Measurements from ENCODE around the gene CCDC127.

Gene CCDC127

GRCh38 chr5:196350-196749 is 21.6 kb downstream of the CCDC127 start:
- Histone ChIP-seq H3K27ac (ENCODE audit: low read depth, low read length) (no peak overlapping the region), H3K9me2 (replicated peaks; ENCODE audit: control insufficient read depth, low read length) (no peaks in the 10 kb centered on the region), H3K27me3 (ENCODE audit: control insufficient read depth, low read length) (no peaks in the 10 kb centered on the region), H3K4me3 (ENCODE audit: low read length) (no peak overlapping the region), H3K79me2 (ENCODE audit: control insufficient read depth, low read length) (peaks cover 23% of the 10 kb centered on the region), H3K4me1 (ENCODE audit: control insufficient read depth, low read length) (peaks cover 70% of the 10 kb centered on the region), H3K4me2 (ENCODE audit: low read length) (no peak overlapping the region), H3K36me3 (ENCODE audit: control insufficient read depth, low read length) (peaks cover 21% of the 10 kb centered on the region), H3F3A (ENCODE audit: control insufficient read depth, insufficient read depth) (peaks cover 5% of the 10 kb centered on the region), H4K20me1 (ENCODE audit: control insufficient read depth, insufficient read depth, low read depth, low read length) (peaks cover 6% of the 10 kb centered on the region), H3K9me3 (ENCODE audit: control insufficient read depth, insufficient read depth, low read length) (no peaks in the 10 kb centered on the region)
- TF ChIP-seq EZH2phosphoT487 (IDR thresholded peaks at IDR 0.05; ENCODE audit: borderline replicate concordance, low read length): no peak
- TF ChIP-seq CTCF (IDR thresholded peaks at IDR 0.05; ENCODE audit: low read depth, low read length, poor library complexity, severe bottlenecking): no peak

GRCh38 chr5:195401-196160 is 22.4 kb downstream of the CCDC127 start:
- peaks cover 70% of the 10 kb centered on the region for H3K4me1 ChIP-seq (ENCODE audit: control insufficient read depth, low read length)
- H3K9me2 ChIP-seq (replicated peaks; ENCODE audit: control insufficient read depth, low read length): no peaks in the 10 kb centered on the region
- H3F3A ChIP-seq (ENCODE audit: control insufficient read depth, insufficient read depth): peaks cover 2% of the 10 kb centered on the region; the same call in 1 of the 2 replicates
- H3K9me3 ChIP-seq (ENCODE audit: control insufficient read depth, insufficient read depth, low read length): no peaks in the 10 kb centered on the region
- H3K4me2 ChIP-seq (ENCODE audit: low read length): peak overlapping the region; percentile 15
- TF ChIP-seq CTCF (IDR thresholded peaks at IDR 0.05; ENCODE audit: low read depth, low read length, poor library complexity, severe bottlenecking): peak; percentile 15
- no peak for TF ChIP-seq EZH2phosphoT487 (IDR thresholded peaks at IDR 0.05; ENCODE audit: borderline replicate concordance, low read length)
- H3K36me3 ChIP-seq (ENCODE audit: control insufficient read depth, low read length): peaks cover 21% of the 10 kb centered on the region
- no peak overlapping the region for H3K4me3 ChIP-seq (ENCODE audit: low read length)
- no peak overlapping the region for H3K27ac ChIP-seq (ENCODE audit: low read depth, low read length)
- H3K27me3 ChIP-seq (ENCODE audit: control insufficient read depth, low read length): no peaks in the 10 kb centered on the region
- peaks cover 6% of the 10 kb centered on the region for H4K20me1 ChIP-seq (ENCODE audit: control insufficient read depth, insufficient read depth, low read depth, low read length)
- peaks cover 19% of the 10 kb centered on the region for H3K79me2 ChIP-seq (ENCODE audit: control insufficient read depth, low read length)

GRCh38 chr5:194603-195209 is 23.2 kb downstream of the CCDC127 start:
- no peak overlapping the region for H3K27ac ChIP-seq (ENCODE audit: low read depth, low read length)
- H3F3A ChIP-seq (ENCODE audit: control insufficient read depth, insufficient read depth): peaks cover 5% of the 10 kb centered on the region; the same call in 1 of the 2 replicates

More at GRCh38 chr5:194603-195209, 23.2 kb downstream of the CCDC127 start:
- Histone ChIP-seq H3K27me3 (ENCODE audit: control insufficient read depth, low read length) (no peaks in the 10 kb centered on the region), H3K4me2 (ENCODE audit: low read length) (no peak overlapping the region), H3K36me3 (ENCODE audit: control insufficient read depth, low read length) (peaks cover 14% of the 10 kb centered on the region), H3K79me2 (ENCODE audit: control insufficient read depth, low read length) (peaks cover 11% of the 10 kb centered on the region), H3K4me3 (ENCODE audit: low read length) (no peak overlapping the region), H3K4me1 (ENCODE audit: control insufficient read depth, low read length) (peaks cover 70% of the 10 kb centered on the region), H3K9me3 (ENCODE audit: control insufficient read depth, insufficient read depth, low read length) (no peaks in the 10 kb centered on the region), H3K9me2 (replicated peaks; ENCODE audit: control insufficient read depth, low read length) (no peaks in the 10 kb centered on the region), H4K20me1 (ENCODE audit: control insufficient read depth, insufficient read depth, low read depth, low read length) (no peaks in the 10 kb centered on the region)
- TF ChIP-seq EZH2phosphoT487 (IDR thresholded peaks at IDR 0.05; ENCODE audit: borderline replicate concordance, low read length): no peak
- TF ChIP-seq CTCF (IDR thresholded peaks at IDR 0.05; ENCODE audit: low read depth, low read length, poor library complexity, severe bottlenecking): no peak

Measured in DOHH2 (cell line).